Measurements from ENCODE around the gene SURF1.

DNA sequence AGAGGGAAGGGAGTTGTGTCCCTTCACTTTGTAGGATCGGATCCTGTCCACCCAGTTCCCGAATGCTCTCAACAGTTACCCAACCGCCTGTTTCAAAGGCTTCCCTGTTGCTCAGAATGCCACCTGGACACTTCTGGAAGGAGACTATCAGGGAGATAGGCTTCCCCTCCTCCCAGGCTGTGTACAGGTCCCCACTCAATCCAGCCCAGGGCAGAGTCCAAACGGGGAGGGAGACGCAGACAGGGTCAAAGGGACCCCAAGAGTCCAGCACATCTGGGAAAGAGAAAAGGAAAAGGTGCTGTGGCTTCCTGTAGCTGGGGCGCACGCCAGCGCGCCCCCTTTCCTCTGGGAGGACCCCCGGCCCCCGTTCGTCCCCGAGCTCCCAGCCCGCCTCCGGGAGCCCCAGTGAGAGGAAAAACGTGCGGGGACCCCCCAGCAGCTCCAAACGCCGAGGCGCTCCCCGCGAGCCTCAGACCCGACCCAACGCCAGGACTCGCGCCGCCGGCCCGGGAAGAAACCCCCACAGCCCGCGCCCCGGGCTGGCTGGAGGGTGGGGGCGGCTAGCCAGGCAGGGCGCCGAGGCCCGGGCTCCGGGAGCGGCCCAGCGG lies 18.9 kb upstream of the SURF1 start:
- TF ChIP-seq POLR2A (IDR thresholded peaks at IDR 0.05; ENCODE audit: low read length) (no peak), GATA1 (IDR thresholded peaks at IDR 0.05; ENCODE audit: low read depth, low read length) (no peak)
